ENCODE results near the gene WRNIP1.
"Not testable (repeated sequence)": the region's sequence is repeated elsewhere in the genome, so short reads cannot be mapped to it uniquely, and the experiment has no call there.

The WRNIP1 gene

DNA sequence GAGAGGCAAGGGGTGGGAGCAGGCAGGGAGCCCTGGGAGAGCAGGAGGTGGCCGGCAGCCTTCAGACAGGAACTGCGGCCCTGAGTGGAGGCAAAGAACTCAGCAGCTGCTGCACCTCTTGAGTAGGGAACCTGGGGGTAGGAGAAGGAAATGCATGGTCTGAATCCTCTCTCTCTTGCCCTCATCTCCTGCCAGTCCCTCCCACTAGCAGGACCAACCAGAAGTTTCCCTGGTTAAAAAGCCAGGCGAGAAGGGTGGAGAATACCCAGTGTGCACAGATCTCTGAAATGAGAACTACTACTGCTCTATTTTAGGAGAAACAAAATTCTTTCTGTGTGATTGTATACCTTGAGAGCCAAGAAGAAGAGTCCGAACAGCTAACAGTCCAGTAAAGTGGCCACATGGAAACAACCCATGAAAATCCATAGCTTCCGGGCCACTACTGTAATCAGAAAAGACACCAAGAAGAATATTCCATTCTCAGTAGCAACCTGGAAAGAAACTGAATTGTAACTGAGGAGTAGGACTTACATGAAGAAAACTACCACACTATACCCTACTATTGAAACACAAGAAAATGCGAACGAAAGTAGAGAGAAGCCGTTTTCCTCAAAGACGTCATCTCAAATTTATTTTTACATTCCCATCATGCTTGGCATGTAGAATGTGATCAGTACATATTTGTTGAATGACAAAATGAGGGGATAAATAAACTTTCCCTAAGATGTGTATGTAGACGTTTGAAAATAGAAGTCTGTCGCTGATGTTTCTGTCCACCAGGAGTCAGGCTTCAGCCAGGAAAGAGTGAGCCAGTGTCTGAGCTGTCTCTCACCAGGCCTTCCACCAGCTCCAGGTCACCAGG lies 25.6 kb downstream of the WRNIP1 start:
- DNase-seq = peak; percentile 25

DNA sequence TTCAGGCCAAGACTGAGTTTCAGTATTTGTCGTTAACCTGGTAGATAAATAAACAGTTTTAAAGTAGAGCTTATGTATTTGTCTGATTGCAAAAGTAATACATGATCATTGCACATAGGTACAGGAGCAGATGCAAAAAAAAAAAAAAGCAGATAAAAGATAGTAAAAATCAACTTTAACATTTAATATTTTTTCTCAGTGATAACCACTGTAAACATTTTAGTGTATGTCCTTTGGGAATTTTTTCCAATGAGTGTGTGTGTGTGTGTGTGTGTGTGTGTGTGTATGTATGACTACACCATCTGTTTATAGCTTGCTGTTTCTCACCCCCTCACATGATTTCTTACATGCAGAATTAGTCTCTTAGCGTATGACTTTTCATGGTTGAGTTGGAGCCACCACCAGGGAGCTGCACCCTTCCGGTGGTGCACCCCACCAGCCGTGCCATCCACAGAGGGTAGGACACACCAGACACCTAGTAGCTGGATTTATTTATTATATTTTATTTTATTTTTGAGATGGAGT lies 26.3 kb downstream of the WRNIP1 start:
- DNase-seq = no peak

- no peak for DNase-seq
Measured at GRCh38 chr6:2792330-2793110, 27.3 kb downstream of the WRNIP1 start.

GRCh38 chr6:2793534-2794151 lies 28.4 kb downstream of the WRNIP1 start:
- no peak for DNase-seq

DNA sequence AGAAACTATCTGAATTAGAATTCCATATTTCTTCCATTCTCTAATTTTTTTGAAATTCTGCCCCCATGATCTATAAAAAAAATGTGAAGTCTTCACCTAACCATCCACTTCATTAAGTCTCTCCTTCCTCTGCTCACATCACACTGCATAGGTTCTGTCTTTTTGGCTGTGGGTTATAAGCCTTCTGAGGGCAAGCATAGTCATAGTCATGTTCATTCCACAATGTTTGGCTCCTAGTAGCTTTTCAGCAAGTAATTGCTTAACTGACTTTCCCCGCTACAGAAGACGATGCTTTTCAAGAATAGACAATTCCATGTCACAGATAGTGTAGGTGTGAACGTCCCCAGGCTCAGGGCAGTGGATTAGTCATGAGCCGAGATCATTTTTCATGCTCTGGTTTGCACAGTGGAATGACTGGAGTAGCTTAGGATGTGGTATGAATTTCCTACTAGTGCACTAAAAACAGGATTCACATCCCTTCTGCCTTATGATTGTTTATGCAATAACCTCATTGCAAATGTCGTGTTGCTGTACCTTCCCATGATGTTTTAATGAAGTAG lies 29.1 kb downstream of the WRNIP1 start:
- no peak for DNase-seq

DNA sequence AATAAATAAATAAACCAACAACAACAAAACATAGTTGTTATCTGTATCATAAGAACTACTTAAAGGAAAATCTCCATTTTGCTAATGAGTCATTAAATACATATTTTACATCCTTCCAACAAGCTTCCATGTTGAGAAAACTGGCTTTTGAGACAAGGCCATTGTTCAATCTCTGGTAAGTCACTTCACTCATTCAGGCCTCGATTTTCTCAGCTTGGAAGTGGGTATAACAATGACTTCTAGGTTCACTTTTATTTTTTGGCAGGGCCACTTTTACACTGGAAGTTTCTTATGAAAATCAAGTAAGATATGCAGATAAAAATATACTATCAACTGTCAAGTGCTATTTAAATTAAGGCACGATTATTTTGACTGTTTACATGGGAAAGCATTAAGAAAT lies 30.0 kb downstream of the WRNIP1 start:
- DNase-seq = no peak

GRCh38 chr6:2795956-2796355 lies 30.8 kb downstream of the WRNIP1 start:
- DNase-seq = no peak

DNA sequence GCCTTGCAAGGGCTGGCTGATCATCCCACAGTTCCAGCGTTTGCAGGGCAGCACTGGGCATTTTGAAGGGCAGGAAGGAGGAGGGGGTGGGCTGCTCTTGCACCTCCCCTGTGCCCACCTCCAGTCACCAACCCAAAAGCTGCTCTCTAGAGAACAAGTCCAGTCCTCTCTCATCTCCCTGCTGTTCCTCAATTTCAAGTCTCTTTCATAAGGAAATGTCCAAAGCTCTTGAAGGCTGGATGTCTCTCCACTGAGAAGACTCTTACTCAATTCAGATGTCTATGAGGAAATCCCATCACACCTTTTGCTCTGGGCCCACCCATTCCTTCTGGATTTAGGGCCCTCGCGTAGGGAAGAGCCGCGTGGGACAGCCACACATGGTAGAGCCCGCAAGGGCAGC lies 31.7 kb downstream of the WRNIP1 start:
- no peak for DNase-seq

GRCh38 chr6:2797564-2798031 lies 32.4 kb downstream of the WRNIP1 start:
- no peak for DNase-seq

GRCh38 chr6:2798586-2799134 lies 33.5 kb downstream of the WRNIP1 start:
- DNase-seq = no peak

DNA sequence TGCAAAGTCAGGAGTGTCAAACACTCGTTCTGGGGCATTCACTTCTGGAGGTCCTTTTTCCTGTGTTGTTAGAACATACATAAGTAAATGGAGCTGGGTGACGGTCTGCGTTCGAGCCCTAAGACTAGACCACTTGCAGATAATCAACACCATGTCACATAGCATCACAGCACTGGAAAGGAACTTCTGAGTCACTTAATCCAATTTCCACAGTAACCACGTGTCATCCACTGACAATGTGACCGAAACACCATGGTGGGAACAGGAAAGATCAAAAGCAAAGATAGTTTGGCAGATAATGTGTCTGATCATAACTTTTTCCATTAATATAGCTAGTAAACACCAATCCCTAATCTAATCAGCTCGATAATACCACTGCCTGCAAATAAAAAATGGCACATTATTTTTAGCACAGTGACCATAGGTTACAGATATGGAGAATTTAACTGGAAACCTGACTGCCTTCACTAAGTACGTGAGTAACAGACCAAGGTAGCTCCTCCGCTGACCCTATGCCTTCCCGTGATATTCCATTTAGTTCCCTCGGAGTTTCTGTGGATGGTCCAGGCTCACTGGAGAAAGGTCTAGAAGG lies 34.8 kb downstream of the WRNIP1 start:
- DNase-seq = no peak

DNA sequence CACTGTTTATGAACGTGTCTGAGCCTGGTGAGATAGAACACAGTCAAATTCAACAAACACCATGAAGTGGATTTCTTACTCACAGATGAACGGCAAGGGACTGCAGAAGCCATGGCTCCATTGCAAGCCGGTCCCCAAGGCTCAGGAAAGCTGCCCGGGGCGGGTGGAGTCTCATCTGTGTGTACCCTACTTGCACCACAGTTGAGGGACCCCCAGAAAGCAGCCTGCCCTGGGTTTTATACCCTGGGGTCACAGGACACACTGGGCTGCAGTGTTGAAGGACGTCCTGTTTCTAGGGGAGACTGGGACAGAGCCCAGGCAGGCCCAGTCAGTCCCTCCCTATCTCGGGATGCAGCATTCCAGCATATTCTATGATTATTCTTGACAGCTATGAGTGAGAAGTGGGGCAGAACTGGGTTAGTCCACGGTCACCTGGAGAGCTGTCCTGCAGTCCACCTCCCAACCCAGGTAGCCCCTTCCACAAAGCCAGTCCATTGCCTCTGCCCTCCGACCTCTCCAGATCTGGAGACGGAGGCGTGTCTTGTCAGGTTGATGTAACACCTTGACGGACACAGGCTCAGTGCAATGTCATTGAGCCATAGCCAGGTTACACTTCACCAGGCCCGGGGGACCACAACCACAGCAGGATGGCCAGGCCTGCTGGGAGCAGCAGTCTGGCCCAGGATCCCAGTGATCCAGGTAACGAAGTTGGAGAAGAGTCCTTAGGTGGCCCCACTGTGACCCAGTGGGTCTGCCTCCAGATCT lies 35.5 kb downstream of the WRNIP1 start:
- DNase-seq = no peak

DNA sequence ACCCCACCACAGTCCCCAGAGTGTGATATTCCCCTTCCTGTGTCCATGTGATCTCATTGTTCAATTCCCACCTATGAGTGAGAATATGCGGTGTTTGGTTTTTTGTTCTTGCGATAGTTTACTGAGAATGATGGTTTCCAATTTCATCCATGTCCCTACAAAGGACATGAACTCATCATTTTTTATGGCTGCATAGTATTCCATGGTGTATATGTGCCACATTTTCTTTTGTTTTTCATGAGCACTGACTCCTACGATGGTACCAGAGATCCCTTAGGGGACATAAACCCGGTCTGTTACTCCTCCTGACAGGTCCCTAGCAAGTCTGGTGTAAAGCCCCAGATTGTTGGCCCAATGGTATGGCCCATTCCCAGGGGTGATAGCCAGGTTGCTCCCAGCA lies 36.5 kb downstream of the WRNIP1 start:
- not testable (repeated sequence) for DNase-seq

GRCh38 chr6:2802521-2803060 lies 37.4 kb downstream of the WRNIP1 start:
- no peak for DNase-seq

DNA sequence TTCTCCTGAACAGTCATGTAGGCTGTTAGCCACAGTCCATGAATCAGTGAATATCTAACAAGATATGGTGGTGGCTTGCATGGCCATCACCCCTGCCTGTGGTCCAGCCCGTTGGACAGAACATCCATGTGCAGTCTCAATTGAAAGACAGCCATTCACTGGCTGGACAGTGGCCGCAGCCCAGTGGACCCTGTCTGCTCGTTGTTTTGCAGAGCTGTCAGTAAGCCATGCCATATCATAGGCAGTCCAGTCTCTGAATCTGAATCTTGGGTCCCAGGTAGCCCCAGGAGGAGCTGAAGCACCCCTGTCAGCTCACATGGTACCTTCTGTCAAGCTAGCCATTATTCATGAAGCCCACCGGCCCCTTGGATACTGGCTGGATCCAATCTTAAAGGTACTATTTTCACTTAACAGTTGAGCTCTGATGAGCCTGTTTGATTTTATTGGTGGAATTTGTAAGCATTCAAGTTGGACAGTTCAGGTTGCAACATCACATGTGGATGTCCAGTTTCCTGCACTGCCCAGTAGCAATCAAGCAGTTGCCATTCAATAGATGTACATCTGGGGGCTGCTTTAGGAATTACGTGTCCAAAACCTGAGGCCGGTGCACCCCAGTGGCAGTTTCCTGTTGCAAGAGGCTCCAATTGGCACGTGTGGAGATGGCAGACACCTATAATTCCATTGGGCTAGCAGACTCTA lies 38.7 kb downstream of the WRNIP1 start:
- no peak for DNase-seq

DNA sequence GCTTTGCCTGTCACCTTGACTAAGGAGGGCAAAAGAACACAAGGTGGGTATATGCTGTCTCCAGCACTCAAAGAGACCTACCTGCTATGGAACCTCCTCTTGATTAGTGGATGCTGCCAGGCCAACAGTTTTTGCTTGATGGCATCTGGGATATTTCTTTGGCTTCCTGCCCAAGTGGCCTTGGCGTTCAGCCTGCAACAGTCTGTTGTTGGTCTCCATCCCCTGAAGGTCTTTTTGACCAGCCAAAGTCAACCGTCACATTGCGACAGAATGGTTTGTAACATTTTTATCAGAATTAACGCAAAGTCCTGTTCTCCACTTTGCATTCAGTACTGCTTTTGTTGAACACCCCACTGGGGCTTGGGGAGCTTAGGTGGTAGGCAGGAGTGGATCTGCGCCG lies 39.3 kb downstream of the WRNIP1 start:
- no peak for DNase-seq

- no peak for DNase-seq
Measured at GRCh38 chr6:2805031-2805430, 39.8 kb downstream of the WRNIP1 start.

DNA sequence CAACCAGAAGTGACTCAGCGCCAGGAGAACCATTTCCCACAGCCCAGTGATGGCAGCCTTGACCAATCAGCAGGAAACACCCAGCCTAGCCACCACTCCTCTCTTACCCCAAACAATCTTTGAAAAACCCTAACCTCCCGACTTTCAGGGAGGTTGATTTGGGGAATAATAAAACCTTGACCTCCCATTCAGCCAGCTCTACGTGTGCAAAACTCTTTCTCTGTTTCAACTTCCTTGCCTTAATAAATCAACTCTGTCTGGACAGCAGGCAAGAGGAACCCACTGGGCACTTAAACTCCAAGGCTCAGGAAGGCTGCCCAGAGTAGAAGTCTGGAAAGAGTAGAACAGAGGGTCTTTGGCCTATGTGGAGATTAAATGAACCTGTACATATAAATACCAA lies 41.5 kb downstream of the WRNIP1 start:
- no peak for DNase-seq

GRCh38 chr6:2807342-2808090 lies 42.3 kb downstream of the WRNIP1 start:
- no peak for DNase-seq

- DNase-seq = no peak
Measured at GRCh38 chr6:2809015-2809414, 43.8 kb downstream of the WRNIP1 start.
